K562 (cell line): ENCODE results near the gene EVI5L. TPM values are rescaled to one million over a fixed set of nuclear protein-coding genes. Genes with fewer than 3 reads are reported as not detected.
A peak's percentile ranks its signal among the peaks of the same experiment; 100 is the strongest.

Experiments used
- ATAC-seq: fragments of 200-7000 bp; cut with Tn5 transposase; 3 replicates; pipeline ENCODE4 v1.9.1; 2020; ENCODE audit warnings: moderate library complexity
- BruUV-seq: library from RNA; stranded (reverse); fragments of 400-500 nt; replicated peaks from 2 replicates; lab custom pipeline; 2021; lab: Mats Ljungman, UMichigan
- CTCF ChIA-PET: fragments of 300-600 bp; formaldehyde crosslinking; extraction: SDS; loops from one replicate; lab custom pipeline; 2021; ENCODE audit warnings: low intra/inter-chr PET ratio; lab: Yijun Ruan, JAX
- POLR2A ChIA-PET: fragments of 300-600, 350-650 bp; sonication (Branson Sonifier 250); formaldehyde crosslinking; extraction: SDS; loops from one replicate; lab custom pipeline; 2021; ENCODE audit warnings: antibody characterized with exemption, inconsistent platforms; lab: Yijun Ruan, JAX
- DNase-seq, 4 experiments: peaks; one replicate each; pipeline versions ENCODE4 v3.0.0 to v3.0.0-alpha.2; 2011 to 2018; ENCODE audit warnings: low spot score in 3 of 4, mixed read lengths in 3 of 4; ENCODE audit errors: extremely low read depth in 1 of 4
- FAIRE-seq: peaks from 2 replicates; lab custom pipeline; 2011; peaks lifted over from hg19 to GRCh38; lab: Jason Lieb, UNC
- H2AFZ ChIP-seq: 2 replicates; pipeline ENCODE4 v1.6.0; 2011; ENCODE audit warnings: low read depth, low read length, control low read depth, inconsistent platforms
- H3K27ac ChIP-seq: fragments of 200-600 bp; 3 replicates; pipeline ENCODE4 v1.8.0; 2011; ENCODE audit warnings: low read depth, mild to moderate bottlenecking, control low read depth, inconsistent platforms, low read length, moderate library complexity, mixed read lengths; ENCODE audit errors: extremely low read depth
- H3K27me3 ChIP-seq, 2 experiments: fragments of 300-600 bp in 1 of 2; 2 replicates in 1 of 2; 3 replicates in 1 of 2; pipeline versions ENCODE4 v1.6.0 to v1.8.0; 2011; ENCODE audit warnings: inconsistent platforms in 2 of 2, low read length in 2 of 2, mild to moderate bottlenecking in 1 of 2, mixed read lengths in 1 of 2, moderate library complexity in 1 of 2; ENCODE audit not compliant: control insufficient read depth in 2 of 2, insufficient read depth in 2 of 2
- H3K36me3 ChIP-seq: fragments of 300-600 bp; 3 replicates; pipeline ENCODE4 v1.8.0; 2011; ENCODE audit warnings: mild to moderate bottlenecking, low read length, inconsistent platforms; ENCODE audit not compliant: control insufficient read depth, insufficient read depth
- H3K4me1 ChIP-seq, 2 experiments: fragments of 200-600 bp in 1 of 2; replicated peaks in 1 of 2; 2 replicates in 1 of 2; 3 replicates in 1 of 2; pipeline versions ENCODE4 v1.5.1 to v1.8.0; 2011; ENCODE audit warnings: inconsistent platforms in 2 of 2, low read length in 2 of 2, mild to moderate bottlenecking in 1 of 2, mixed read lengths in 1 of 2, moderate library complexity in 1 of 2; ENCODE audit not compliant: control insufficient read depth in 2 of 2, insufficient read depth in 2 of 2
- H3K4me2 ChIP-seq: 2 replicates; pipeline ENCODE4 v1.6.1; 2011; ENCODE audit warnings: low read length, control low read depth, inconsistent platforms, mixed read lengths; ENCODE audit not compliant: insufficient read depth
- H3K4me3 ChIP-seq: fragments of 200-600 bp; sonication (generic), shearing (Covaris generic); 2 replicates; pipeline ENCODE4 v1.5.1; 2016; ENCODE audit warnings: control low read depth, inconsistent platforms
- H3K79me2 ChIP-seq: fragments of 200-600 bp; 3 replicates; pipeline ENCODE4 v1.8.0; 2011; ENCODE audit warnings: low read length, inconsistent platforms; ENCODE audit not compliant: control insufficient read depth, insufficient read depth
- H3K9ac ChIP-seq, 2 experiments: 2 replicates each; pipeline versions ENCODE4 v1.6.0 to v1.6.1; 2011; ENCODE audit warnings: low read depth in 2 of 2, low read length in 2 of 2, control low read depth in 1 of 2, inconsistent platforms in 1 of 2, mild to moderate bottlenecking in 1 of 2, mixed read lengths in 1 of 2; ENCODE audit not compliant: insufficient read depth in 1 of 2
- H3K9me1 ChIP-seq: one replicate; pipeline ENCODE4 v1.6.0; 2011; ENCODE audit warnings: inconsistent platforms, mild to moderate bottlenecking, low read length, moderate library complexity; ENCODE audit not compliant: control insufficient read depth, insufficient read depth
- H3K9me3 ChIP-seq: replicated peaks from 2 replicates; pipeline ENCODE4 v1.5.1; 2011; ENCODE audit warnings: low read depth, low read length, inconsistent platforms; ENCODE audit not compliant: control insufficient read depth, insufficient read depth
- H4K20me1 ChIP-seq: replicated peaks from 2 replicates; pipeline ENCODE4 v1.6.1; 2011; ENCODE audit warnings: low read length, inconsistent platforms, mixed read lengths; ENCODE audit not compliant: control insufficient read depth, insufficient read depth
- GATA2 ChIP-seq: sonication (generic); formaldehyde crosslinking; IDR thresholded peaks from 2 replicates; pipeline ENCODE4 v1.4.0; 2020; ENCODE audit warnings: mild to moderate bottlenecking, missing genetic modification reagents
- KLF16 ChIP-seq: IDR thresholded peaks from 2 replicates; pipeline ENCODE4 v1.6.1; 2016; ENCODE audit warnings: antibody characterized with exemption
- MAZ ChIP-seq, 2 experiments: fragments of 450-650 bp in 1 of 2; sonication (generic) in 1 of 2; formaldehyde crosslinking; IDR thresholded peaks in 1 of 2; conservative IDR thresholded peaks in 1 of 2; 2 replicates each; pipeline versions ENCODE4 v1.4.0 to v1.5.0; 2020; ENCODE audit warnings: mild to moderate bottlenecking in 1 of 2, missing genetic modification reagents in 1 of 2
- NFIC ChIP-seq: fragments of 450-650 bp; IDR thresholded peaks from 2 replicates; pipeline ENCODE4 v1.6.1; 2017; ENCODE audit warnings: mild to moderate bottlenecking, inconsistent platforms
- NR2F6 ChIP-seq: fragments of 450-650 bp; formaldehyde crosslinking; IDR thresholded peaks from 2 replicates; pipeline ENCODE4 v1.4.0; 2020; ENCODE audit warnings: mild to moderate bottlenecking
- POLR2AphosphoS5 ChIP-seq: IDR thresholded peaks from 2 replicates; pipeline ENCODE4 v1.6.1; 2011; ENCODE audit warnings: mild to moderate bottlenecking, low read depth, low read length, moderate library complexity; ENCODE audit not compliant: control insufficient read depth, insufficient read depth
- SP1 ChIP-seq: sonication (generic); formaldehyde crosslinking; IDR thresholded peaks from 2 replicates; pipeline ENCODE4 v1.8.1; 2022; ENCODE audit warnings: mild to moderate bottlenecking, missing genetic modification reagents
- STAT5A ChIP-seq: IDR thresholded peaks from 2 replicates; pipeline ENCODE4 v1.6.1; 2012; ENCODE audit warnings: low read length, inconsistent platforms, borderline replicate concordance
- TCF3 ChIP-seq: sonication (generic); formaldehyde crosslinking; IDR thresholded peaks from 2 replicates; pipeline ENCODE4 v1.4.0; 2020; ENCODE audit warnings: mild to moderate bottlenecking, missing genetic modification reagents
- ZNF778 ChIP-seq: fragments of 450-650 bp; formaldehyde crosslinking; IDR thresholded peaks from 2 replicates; pipeline ENCODE4 v1.4.0; 2020; ENCODE audit warnings: mild to moderate bottlenecking, moderate library complexity
- WGBS: fragments of 100-300 bp; shearing (Covaris generic); methylation state at CpG from one replicate; pipeline ENCODE4 v1.1.6; 2016; ENCODE audit warnings: low coverage, mixed read lengths; ENCODE audit not compliant: insufficient coverage; ENCODE audit errors: missing lambda C conversion rate; 5-methylcytosine and 5-hydroxymethylcytosine counted together
- in situ Hi-C: fragments of 300-500 bp; cut with MboI; formaldehyde crosslinking; loops from 4 replicates; pipeline ENCODE4 v1.15.0; 2018; ENCODE audit warnings: inconsistent platforms, mixed read lengths
- intact Hi-C: fragments of 100-400 bp; cut with micrococcal nuclease; formaldehyde crosslinking; loops from 2 replicates; pipeline ENCODE4 v1.14.2; 2022
- polyA plus RNA-seq, 8 experiments: library from polyadenylated mRNA; depleted of rRNA in 4 of 8; stranded (reverse) in 5 of 8; unstranded in 3 of 8; fragments of >200 nt; fragmentation: Nextera tagmentation in 2 of 8; fragmentation: Illumina TruSeq in 1 of 8; extraction: Ambion mirVana in 2 of 8; extraction: Trizol in 1 of 8; gene quantifications; 2 replicates each; pipeline versions ENCODE4 v1.2.1 to v1.2.3, GENCODE V29; 2011 to 2014; ENCODE audit warnings: inconsistent platforms in 1 of 8, missing spikeins in 1 of 8
- total RNA-seq, 7 experiments: library from RNA; depleted of rRNA in 6 of 7; stranded (reverse); fragments of >200 nt in 6 of 7; fragmentation: Illumina TruSeq in 2 of 7; extraction: Trizol in 2 of 7; gene quantifications; 2 replicates each; pipeline versions ENCODE4 v1.2.1 to v1.2.3, GENCODE V29; 2011 to 2021; ENCODE audit warnings: low replicate concordance in 1 of 7
- TF ChIP-seq, protein P1 (sequence below), 3 experiments: IDR thresholded peaks in 2 of 3; conservative IDR thresholded peaks in 1 of 3; 2 replicates each; pipeline ENCODE4 v1.5.1; 2011 to 2012; ENCODE audit warnings: low read length in 3 of 3, mild to moderate bottlenecking in 3 of 3, control low read depth in 2 of 3, improper control_type of control experiment in 1 of 3, inconsistent platforms in 1 of 3, low read depth in 1 of 3, mixed read lengths in 1 of 3, moderate library complexity in 1 of 3; ENCODE audit not compliant: insufficient read depth in 2 of 3
- TF ChIP-seq, protein P2 (sequence below): fragments of 450-650 bp; IDR thresholded peaks from 2 replicates; pipeline ENCODE4 v1.6.1; 2016; ENCODE audit warnings: low read depth, mild to moderate bottlenecking, moderate library complexity
- TF ChIP-seq, protein P3 (sequence below): fragments of 200-800 bp; sonication (Bioruptor generic); IDR thresholded peaks from 2 replicates; pipeline ENCODE4 v1.6.1; 2017; ENCODE audit warnings: missing genetic modification characterization, missing compliant biosample characterization

Gene EVI5L
- total and polyA plus RNA-seq, 9 of the 15 experiments (the other 6 are each of a cell fraction or from before 2014, with no cell fraction given): 0.69 to 1.8 (median 1.2) TPM; not detected in 2

DNA sequence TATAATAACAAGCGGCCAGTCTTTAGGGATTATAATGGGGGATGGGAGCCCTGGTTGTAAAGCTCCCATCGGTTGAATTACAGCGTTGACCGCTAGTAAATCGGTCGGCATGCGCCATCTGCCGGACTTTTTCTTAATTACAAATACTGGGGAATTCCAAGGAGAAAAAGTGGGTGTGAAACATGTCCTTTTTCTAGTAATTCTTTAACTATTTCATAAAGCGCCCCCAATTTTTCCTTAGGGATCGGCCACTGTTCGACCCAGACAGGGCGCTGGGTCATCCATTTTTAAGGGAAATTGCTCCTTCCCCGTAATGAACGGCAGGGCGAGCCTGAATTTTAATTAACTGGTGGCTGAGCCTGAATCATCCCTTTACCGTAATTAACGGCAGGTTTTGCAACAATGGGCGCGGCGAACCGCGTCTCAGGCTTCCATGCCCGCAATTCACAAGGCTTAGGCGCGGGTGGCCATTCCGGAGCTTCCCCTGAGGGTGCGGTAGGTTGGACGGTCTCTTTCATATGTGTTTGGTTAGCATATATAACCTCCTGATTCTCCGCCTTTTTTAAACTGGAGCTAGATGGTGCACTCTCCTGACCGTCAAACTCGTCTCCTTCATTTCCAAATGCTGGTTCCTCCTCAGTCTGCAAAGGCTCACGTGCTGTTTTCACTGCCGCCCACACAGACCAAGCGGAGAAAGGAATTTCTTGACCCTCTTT is 30.2 kb upstream of the EVI5L start (continued):
- TF ChIP-seq, protein P1, sequence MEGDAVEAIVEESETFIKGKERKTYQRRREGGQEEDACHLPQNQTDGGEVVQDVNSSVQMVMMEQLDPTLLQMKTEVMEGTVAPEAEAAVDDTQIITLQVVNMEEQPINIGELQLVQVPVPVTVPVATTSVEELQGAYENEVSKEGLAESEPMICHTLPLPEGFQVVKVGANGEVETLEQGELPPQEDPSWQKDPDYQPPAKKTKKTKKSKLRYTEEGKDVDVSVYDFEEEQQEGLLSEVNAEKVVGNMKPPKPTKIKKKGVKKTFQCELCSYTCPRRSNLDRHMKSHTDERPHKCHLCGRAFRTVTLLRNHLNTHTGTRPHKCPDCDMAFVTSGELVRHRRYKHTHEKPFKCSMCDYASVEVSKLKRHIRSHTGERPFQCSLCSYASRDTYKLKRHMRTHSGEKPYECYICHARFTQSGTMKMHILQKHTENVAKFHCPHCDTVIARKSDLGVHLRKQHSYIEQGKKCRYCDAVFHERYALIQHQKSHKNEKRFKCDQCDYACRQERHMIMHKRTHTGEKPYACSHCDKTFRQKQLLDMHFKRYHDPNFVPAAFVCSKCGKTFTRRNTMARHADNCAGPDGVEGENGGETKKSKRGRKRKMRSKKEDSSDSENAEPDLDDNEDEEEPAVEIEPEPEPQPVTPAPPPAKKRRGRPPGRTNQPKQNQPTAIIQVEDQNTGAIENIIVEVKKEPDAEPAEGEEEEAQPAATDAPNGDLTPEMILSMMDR (IDR thresholded peaks at IDR 0.05 in 2 of 3, conservative IDR thresholded peaks at IDR 0.05 in 1 of 3; ENCODE audit: insufficient read depth in 2 of 3, low read depth in 1 of 3, low read length in 3 of 3): peak; percentile 70 to 77 (median 75)

DNA sequence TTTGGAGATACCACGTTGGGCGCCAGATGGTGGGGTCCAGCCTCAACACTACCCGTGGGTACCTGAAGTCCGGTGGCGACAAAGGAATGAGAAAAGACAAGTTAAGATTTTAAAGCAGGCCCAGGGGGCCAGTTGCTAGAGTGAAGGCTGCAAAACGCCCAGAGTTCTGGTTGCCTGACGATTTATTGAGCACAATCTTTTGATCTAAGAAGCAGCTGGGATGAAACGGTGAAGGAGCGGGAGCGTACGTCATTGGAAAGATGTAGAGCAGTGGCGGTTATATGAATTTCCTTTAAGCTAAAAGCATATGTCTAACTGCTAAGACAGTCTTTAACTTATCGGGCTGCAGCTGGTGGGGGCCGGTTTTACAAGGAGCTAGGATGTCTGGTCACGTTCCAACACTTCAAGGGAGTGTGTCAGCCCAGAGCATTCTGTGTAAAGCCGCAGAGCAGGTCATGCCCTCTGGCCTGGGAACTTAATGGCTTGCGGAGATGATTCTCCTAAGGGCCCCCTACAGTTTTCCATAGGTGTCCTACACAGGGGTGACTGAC is 28.9 kb upstream of the EVI5L start:
- in situ Hi-C loops (loop anchor here (10.0 kb wide), 1 partner anchor 446 kb away; no protein-coding TSS in a partner anchor), intact Hi-C loops (no loop called here)
- H2AFZ ChIP-seq: no peak overlapping the region
- no peaks in the 10 kb centered on the region; the same call in 1 of the 2 replicates for H3K9me3 ChIP-seq
- H4K20me1 ChIP-seq: no peaks in the 10 kb centered on the region
- H3K27ac ChIP-seq: 0 out of 3 replicates have a peak overlapping the region, but pooled peaks have one; percentile 33
- DNase-seq (peak; percentile 23 to 75 (median 47)), ATAC-seq (peak; percentile 84), FAIRE-seq (no peak)
- no peak overlapping the region for H3K4me2 ChIP-seq
- peaks cover 8 to 10% of the 10 kb centered on the region in 2 experiments; a peak in 4 of 5 replicates for H3K27me3 ChIP-seq
- no peak overlapping the region for H3K9ac ChIP-seq
- H3K36me3 ChIP-seq: no peaks in the 10 kb centered on the region
- no TSS peak for BruUV-seq
- H3K9me1 ChIP-seq: no peaks in the 10 kb centered on the region
- POLR2A ChIA-PET: interaction anchor here (0.6 to 1.3 kb wide), 3 partner anchors 10 to 236 kb away, joined by 3 to 5 read pairs (median 4); no protein-coding TSS in a partner anchor
- peaks cover 7 to 9% of the 10 kb centered on the region in 2 experiments; a peak in 4 of 5 replicates for H3K4me1 ChIP-seq
- no peaks in the 10 kb centered on the region for H3K79me2 ChIP-seq
- CTCF ChIA-PET: no interaction called here
- no peak overlapping the region for H3K4me3 ChIP-seq
- 13% methylated on average over 17 of the region's 17 CpGs for WGBS
- TF ChIP-seq, protein P2, sequence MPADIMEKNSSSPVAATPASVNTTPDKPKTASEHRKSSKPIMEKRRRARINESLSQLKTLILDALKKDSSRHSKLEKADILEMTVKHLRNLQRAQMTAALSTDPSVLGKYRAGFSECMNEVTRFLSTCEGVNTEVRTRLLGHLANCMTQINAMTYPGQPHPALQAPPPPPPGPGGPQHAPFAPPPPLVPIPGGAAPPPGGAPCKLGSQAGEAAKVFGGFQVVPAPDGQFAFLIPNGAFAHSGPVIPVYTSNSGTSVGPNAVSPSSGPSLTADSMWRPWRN: peak; percentile 81
- TF ChIP-seq, protein P3, sequence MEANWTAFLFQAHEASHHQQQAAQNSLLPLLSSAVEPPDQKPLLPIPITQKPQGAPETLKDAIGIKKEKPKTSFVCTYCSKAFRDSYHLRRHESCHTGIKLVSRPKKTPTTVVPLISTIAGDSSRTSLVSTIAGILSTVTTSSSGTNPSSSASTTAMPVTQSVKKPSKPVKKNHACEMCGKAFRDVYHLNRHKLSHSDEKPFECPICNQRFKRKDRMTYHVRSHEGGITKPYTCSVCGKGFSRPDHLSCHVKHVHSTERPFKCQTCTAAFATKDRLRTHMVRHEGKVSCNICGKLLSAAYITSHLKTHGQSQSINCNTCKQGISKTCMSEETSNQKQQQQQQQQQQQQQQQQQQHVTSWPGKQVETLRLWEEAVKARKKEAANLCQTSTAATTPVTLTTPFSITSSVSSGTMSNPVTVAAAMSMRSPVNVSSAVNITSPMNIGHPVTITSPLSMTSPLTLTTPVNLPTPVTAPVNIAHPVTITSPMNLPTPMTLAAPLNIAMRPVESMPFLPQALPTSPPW (CRISPR knock-in tag): 0 out of 2 replicates have a peak, but pooled peaks have one; percentile 12
- TF ChIP-seq KLF16 (peak; percentile 35; the same call in 1 of the 2 replicates), ZNF778 (CRISPR knock-in tag) (no peak), NR2F6 (CRISPR knock-in tag) (no peak), GATA2 (CRISPR knock-in tag) (peak; percentile 73), SP1 (CRISPR knock-in tag) (no peak), NFIC (peak; percentile 64), TCF3 (peak; percentile 52), STAT5A (peak; percentile 54), MAZ (CRISPR knock-in tag; conservative IDR thresholded peaks at IDR 0.05 in 1 of 2, IDR thresholded peaks at IDR 0.05 in 1 of 2) (peak in 1 of 2 experiments; percentile 42; a peak in 1 of 4 replicates), POLR2AphosphoS5 (no peak)
